ENCODE results near the gene RBP5. TPM values are rescaled to one million over a fixed set of nuclear protein-coding genes. Genes with fewer than 3 reads are reported as not detected.

RBP5 gene
- total RNA-seq, 1 experiment from 2014 or later: 2.3 TPM

DNA sequence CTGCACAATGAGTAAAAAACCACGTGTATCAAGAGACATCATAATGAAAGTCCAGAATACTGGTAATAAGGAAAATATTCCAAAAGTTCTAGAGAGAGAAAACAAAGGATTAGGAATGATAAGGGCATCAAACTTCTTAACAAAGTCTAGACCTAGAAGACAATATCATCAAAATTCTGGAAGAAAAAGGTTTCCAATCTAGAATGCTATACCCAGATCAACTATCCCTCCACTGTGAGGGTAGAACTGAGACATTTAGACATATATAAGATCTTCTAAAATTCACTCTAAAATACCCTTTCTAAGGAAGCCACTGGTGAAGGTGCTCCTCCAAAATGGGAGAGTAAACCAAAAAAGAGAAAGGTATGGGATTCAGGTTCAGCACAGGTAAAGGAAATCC lies 22.6 kb downstream of the RBP5 start:
- Mint-ChIP-seq H3K27me3 (ENCODE audit: unreplicated experiment) (no peaks in the 10 kb centered on the region), H3K4me1 (ENCODE audit: low read depth, unreplicated experiment) (peaks cover 17% of the 10 kb centered on the region), H3K9me3 (ENCODE audit: low read depth, unreplicated experiment) (peaks cover 8% of the 10 kb centered on the region), H3K27ac (ENCODE audit: unreplicated experiment) (no peak overlapping the region), H3K36me3 (ENCODE audit: insufficient read depth, unreplicated experiment) (peaks cover 29% of the 10 kb centered on the region), H3K4me3 (ENCODE audit: low read depth, unreplicated experiment) (no peak overlapping the region)
- CTCF ChIA-PET: no interaction called here
- DNase-seq: no peak
- BruUV-seq (replicated peaks): no TSS peak
- intact Hi-C loops (cut with micrococcal nuclease; ENCODE audit: unreplicated experiment): no loop called here
- no peak for TF ChIP-seq CTCF (IDR thresholded peaks at IDR 0.05; ENCODE audit: unreplicated experiment)

DNA sequence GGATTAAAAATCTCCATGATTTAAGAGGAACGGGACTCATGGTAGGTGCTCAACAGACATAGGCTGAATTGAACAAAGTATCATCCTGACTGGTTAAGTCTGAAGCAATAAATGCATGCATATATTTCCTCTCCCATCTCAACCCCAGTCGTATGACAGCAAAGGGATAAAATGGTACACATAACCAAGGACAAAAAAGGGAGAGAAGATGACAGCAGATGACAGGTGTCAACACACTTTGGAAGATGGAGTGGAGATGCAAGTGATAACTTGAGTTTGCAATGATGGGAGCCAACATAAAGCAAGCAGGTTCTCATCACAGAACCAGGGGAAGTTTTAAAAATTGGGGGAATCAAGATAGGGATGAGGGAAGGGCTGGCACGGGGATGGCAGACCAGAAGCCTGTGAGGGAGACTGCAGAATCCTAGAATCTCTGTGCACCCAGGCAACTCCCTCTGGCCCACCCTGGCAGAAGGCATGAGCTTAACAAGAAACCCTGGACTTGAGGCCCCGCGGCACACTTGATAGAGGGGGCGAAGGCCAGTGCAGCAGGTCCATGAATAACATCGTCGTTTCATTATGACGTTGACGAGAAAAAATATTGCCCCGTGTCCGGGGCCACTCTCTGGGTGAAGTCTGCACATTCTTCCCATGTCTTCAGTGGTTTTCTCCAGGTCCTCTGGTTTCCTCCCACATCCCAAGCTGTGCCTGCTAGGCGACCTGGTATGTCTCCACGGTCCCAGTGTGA lies 24.7 kb downstream of the RBP5 start:
- Mint-ChIP-seq H3K9me3 (ENCODE audit: low read depth, unreplicated experiment) (peaks cover 8% of the 10 kb centered on the region), H3K4me1 (ENCODE audit: low read depth, unreplicated experiment) (peaks cover 9% of the 10 kb centered on the region), H3K27ac (ENCODE audit: unreplicated experiment) (no peak overlapping the region), H3K4me3 (ENCODE audit: low read depth, unreplicated experiment) (no peak overlapping the region), H3K27me3 (ENCODE audit: unreplicated experiment) (no peaks in the 10 kb centered on the region), H3K36me3 (ENCODE audit: insufficient read depth, unreplicated experiment) (peaks cover 20% of the 10 kb centered on the region)
- no TSS peak for BruUV-seq (replicated peaks)
- intact Hi-C loops (cut with micrococcal nuclease; ENCODE audit: unreplicated experiment): no loop called here
- CTCF ChIA-PET: no interaction called here
- DNase-seq: no peak
- no peak for TF ChIP-seq CTCF (IDR thresholded peaks at IDR 0.05; ENCODE audit: unreplicated experiment)

DNA sequence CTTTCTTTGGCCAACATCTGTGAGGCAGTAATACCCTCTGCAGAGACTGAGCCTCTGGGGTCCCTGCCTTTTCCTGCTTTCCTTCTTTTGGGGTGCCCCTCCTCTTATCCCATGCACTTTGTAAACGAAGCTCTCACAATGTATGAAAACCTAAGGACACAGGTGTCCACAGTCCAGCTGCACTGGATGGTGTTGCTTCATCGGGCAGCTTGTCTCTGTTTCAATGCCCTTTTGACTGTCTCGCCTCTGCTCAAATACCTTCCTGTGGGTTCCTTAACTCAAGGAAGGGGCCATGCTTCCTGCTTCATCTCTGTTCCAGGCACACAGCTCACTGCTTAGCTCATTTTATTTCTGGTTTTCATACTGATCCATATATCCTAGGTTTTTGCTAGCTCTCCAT lies 26.1 kb downstream of the RBP5 start:
- CTCF ChIA-PET: no interaction called here
- no TSS peak for BruUV-seq (replicated peaks)

GRCh38 chr12:7101694-7102131 lies 27.0 kb downstream of the RBP5 start:
- H3K27ac Mint-ChIP-seq (ENCODE audit: unreplicated experiment): no peak overlapping the region
- no peak for TF ChIP-seq CTCF (IDR thresholded peaks at IDR 0.05; ENCODE audit: unreplicated experiment)
- CTCF ChIA-PET: no interaction called here
- no peaks in the 10 kb centered on the region for H3K4me1 Mint-ChIP-seq (ENCODE audit: low read depth, unreplicated experiment)
- no peaks in the 10 kb centered on the region for H3K27me3 Mint-ChIP-seq (ENCODE audit: unreplicated experiment)
- intact Hi-C loops (cut with micrococcal nuclease; ENCODE audit: unreplicated experiment): no loop called here
- BruUV-seq (replicated peaks): no TSS peak
- peaks cover 8% of the 10 kb centered on the region for H3K9me3 Mint-ChIP-seq (ENCODE audit: low read depth, unreplicated experiment)
- peaks cover 10% of the 10 kb centered on the region for H3K36me3 Mint-ChIP-seq (ENCODE audit: insufficient read depth, unreplicated experiment)
- DNase-seq: no peak
- H3K4me3 Mint-ChIP-seq (ENCODE audit: low read depth, unreplicated experiment): no peak overlapping the region

More for the DNA sequence above, 26.1 kb downstream of the RBP5 start:
- no peak for DNase-seq
- Mint-ChIP-seq H3K27ac (ENCODE audit: unreplicated experiment) (no peak overlapping the region), H3K9me3 (ENCODE audit: low read depth, unreplicated experiment) (peaks cover 8% of the 10 kb centered on the region), H3K4me3 (ENCODE audit: low read depth, unreplicated experiment) (no peak overlapping the region), H3K4me1 (ENCODE audit: low read depth, unreplicated experiment) (peaks cover 1% of the 10 kb centered on the region), H3K36me3 (ENCODE audit: insufficient read depth, unreplicated experiment) (peaks cover 9% of the 10 kb centered on the region), H3K27me3 (ENCODE audit: unreplicated experiment) (no peaks in the 10 kb centered on the region)
- no peak for TF ChIP-seq CTCF (IDR thresholded peaks at IDR 0.05; ENCODE audit: unreplicated experiment)
- intact Hi-C loops (cut with micrococcal nuclease; ENCODE audit: unreplicated experiment): no loop called here

Measured in Calu3 (cell line).